HepG2 (cell line): ENCODE data around the gene DCDC2C. TPM values are rescaled to one million over a fixed set of nuclear protein-coding genes. Genes with fewer than 3 reads are reported as not detected.

ENCODE experiments used
- AHDC1 ChIP-seq: sonication (generic); formaldehyde crosslinking; IDR thresholded peaks from 2 replicates; pipeline ENCODE4 v1.5.1; 2020; ENCODE audit warnings: mild to moderate bottlenecking, missing genetic modification reagents, borderline replicate concordance
- CENPT ChIP-seq: sonication (generic); formaldehyde crosslinking; IDR thresholded peaks from 2 replicates; pipeline ENCODE4 v1.8.0; 2022; ENCODE audit warnings: low read depth, mild to moderate bottlenecking, moderate library complexity, missing genetic modification reagents
- GTF2F1 ChIP-seq: fragments of 150-350 bp; IDR thresholded peaks from 2 replicates; pipeline ENCODE4 v1.6.1; 2014; ENCODE audit warnings: low read length
- ISL2 ChIP-seq: sonication (generic); formaldehyde crosslinking; IDR thresholded peaks from 2 replicates; pipeline ENCODE4 v1.5.0; 2020; ENCODE audit warnings: missing genetic modification reagents
- MED1 ChIP-seq: sonication (generic); formaldehyde crosslinking; IDR thresholded peaks from 2 replicates; pipeline ENCODE4 v1.4.0; 2020; ENCODE audit warnings: missing genetic modification reagents
- MXD1 ChIP-seq: sonication (generic); formaldehyde crosslinking; IDR thresholded peaks from 2 replicates; pipeline ENCODE4 v1.4.0; 2020; ENCODE audit warnings: mild to moderate bottlenecking, missing genetic modification reagents
- RNF2 ChIP-seq: fragments of 450-650 bp; conservative IDR thresholded peaks from 2 replicates; pipeline ENCODE4 v1.6.1; 2016; ENCODE audit warnings: low read depth
- SMARCE1 ChIP-seq: fragments of 450-650 bp; IDR thresholded peaks from 2 replicates; pipeline ENCODE4 v1.6.1; 2017; ENCODE audit warnings: borderline replicate concordance
- SOX5 ChIP-seq: IDR thresholded peaks from 2 replicates; pipeline ENCODE4 v1.6.1; 2016; ENCODE audit warnings: borderline replicate concordance
- TMF1 ChIP-seq: sonication (generic); formaldehyde crosslinking; IDR thresholded peaks from 2 replicates; pipeline ENCODE4 v1.8.1; 2022; ENCODE audit warnings: low read depth, missing genetic modification reagents
- ZBTB33 ChIP-seq: sonication (generic); formaldehyde crosslinking; IDR thresholded peaks from 2 replicates; pipeline ENCODE4 v1.4.0; 2020; ENCODE audit warnings: missing genetic modification reagents
- ZBTB38 ChIP-seq: sonication (generic); formaldehyde crosslinking; IDR thresholded peaks from 2 replicates; pipeline ENCODE4 v1.5.1; 2020; ENCODE audit warnings: mild to moderate bottlenecking, missing genetic modification reagents
- ZBTB42 ChIP-seq: sonication (generic); formaldehyde crosslinking; IDR thresholded peaks from 2 replicates; pipeline ENCODE4 v1.5.0; 2020; ENCODE audit warnings: mild to moderate bottlenecking, missing genetic modification reagents
- ZC3H4 ChIP-seq: sonication (generic); formaldehyde crosslinking; IDR thresholded peaks from 2 replicates; pipeline ENCODE4 v1.4.0; 2020; ENCODE audit warnings: missing genetic modification reagents, borderline replicate concordance
- ZFY ChIP-seq: sonication (generic); formaldehyde crosslinking; IDR thresholded peaks from 2 replicates; pipeline ENCODE4 v1.4.0; 2020; ENCODE audit warnings: missing genetic modification reagents
- ZNF329 ChIP-seq: sonication (generic); formaldehyde crosslinking; IDR thresholded peaks from 2 replicates; pipeline ENCODE4 v1.9.0; 2021; ENCODE audit warnings: low read depth, mild to moderate bottlenecking, missing genetic modification reagents
- ZNF430 ChIP-seq: sonication (generic); formaldehyde crosslinking; IDR thresholded peaks from 2 replicates; pipeline ENCODE4 v1.9.0; 2021; ENCODE audit warnings: mild to moderate bottlenecking, missing genetic modification reagents
- ZNF558 ChIP-seq: sonication (generic); formaldehyde crosslinking; IDR thresholded peaks from 2 replicates; pipeline ENCODE4 v1.9.0; 2022; ENCODE audit warnings: mild to moderate bottlenecking, missing genetic modification reagents, borderline replicate concordance
- ZNF616 ChIP-seq: sonication (generic); formaldehyde crosslinking; IDR thresholded peaks from 2 replicates; pipeline ENCODE4 v1.5.0; 2020; ENCODE audit warnings: low read depth, mild to moderate bottlenecking, missing genetic modification reagents
- ZNF670 ChIP-seq: sonication (generic); formaldehyde crosslinking; IDR thresholded peaks from 2 replicates; pipeline ENCODE4 v1.8.0; 2022; ENCODE audit warnings: mild to moderate bottlenecking, missing genetic modification reagents, borderline replicate concordance
- ZNF780A ChIP-seq: sonication (generic); formaldehyde crosslinking; IDR thresholded peaks from 2 replicates; pipeline ENCODE4 v1.8.0; 2022; ENCODE audit warnings: mild to moderate bottlenecking, missing genetic modification reagents, moderate library complexity
- polyA plus RNA-seq, 8 experiments: library from polyadenylated mRNA; depleted of rRNA in 3 of 8; stranded (reverse) in 7 of 8; unstranded in 1 of 8; fragments of >200 nt; fragmentation: Illumina TruSeq in 4 of 8; extraction: Trizol in 4 of 8; gene quantifications; 2 replicates each; pipeline versions ENCODE4 v1.2.1 to v1.2.3, GENCODE V29; 2011 to 2016; ENCODE audit warnings: low read depth in 4 of 8, missing spikeins in 1 of 8, mixed read lengths in 1 of 8; ENCODE audit not compliant: insufficient read depth in 1 of 8
- total RNA-seq, 5 experiments: library from RNA; depleted of rRNA; stranded (reverse); fragments of >200 nt; fragmentation: Illumina TruSeq; extraction: Trizol; gene quantifications; 2 replicates each; pipeline ENCODE4 v1.2.3, GENCODE V29; 2016; ENCODE audit warnings: low read depth in 1 of 5

The DCDC2C gene
- total and polyA plus RNA-seq, 2 of the 13 experiments (the other 11 are each of a cell fraction or from before 2014, with no cell fraction given), result not detected

- TF ChIP-seq SOX5 (CRISPR knock-in tag) (peak; percentile 16; the same call in 1 of the 2 replicates), ZNF670 (0 out of 2 replicates have a peak, but pooled peaks have one; percentile 52), ZNF430 (no peak), GTF2F1 (peak; percentile 46; the same call in 1 of the 2 replicates), ZC3H4 (peak; percentile 33; the same call in 1 of the 2 replicates), RNF2 (no peak), ZFY (CRISPR knock-in tag) (peak; percentile 53), CENPT (CRISPR knock-in tag) (no peak), MED1 (CRISPR knock-in tag) (0 out of 2 replicates have a peak, but pooled peaks have one; percentile 9), ZBTB42 (CRISPR knock-in tag) (peak; percentile 56; the same call in 1 of the 2 replicates), ISL2 (CRISPR knock-in tag) (0 out of 2 replicates have a peak, but pooled peaks have one; percentile 0), SMARCE1 (no peak), ZNF616 (CRISPR knock-in tag) (no peak), ZNF780A (no peak), ZBTB33 (peak; percentile 31; the same call in 1 of the 2 replicates), ZNF558 (CRISPR knock-in tag) (no peak), ZNF329 (no peak), ZBTB38 (CRISPR knock-in tag) (peak; percentile 14; the same call in 1 of the 2 replicates), MXD1 (CRISPR knock-in tag) (0 out of 2 replicates have a peak, but pooled peaks have one; percentile 2), TMF1 (CRISPR knock-in tag) (no peak), AHDC1 (CRISPR knock-in tag) (no peak)
These were observed 46.3 kb upstream of the DCDC2C start (continued) for GRCh38 chr2:3656762-3657721.
